HepG2 (cell line): ENCODE measurements around the gene RRP9. TPM values are rescaled to one million over a fixed set of nuclear protein-coding genes. Genes with fewer than 3 reads are reported as not detected.

Experiments
- ATF3 ChIP-seq: sonication (generic); formaldehyde crosslinking; IDR thresholded peaks from 2 replicates; pipeline ENCODE4 v1.4.0; 2020; ENCODE audit warnings: missing genetic modification reagents
- CENPBD1 ChIP-seq: sonication (generic); formaldehyde crosslinking; IDR thresholded peaks from 2 replicates; pipeline ENCODE4 v1.8.0; 2022; ENCODE audit warnings: missing genetic modification reagents, low read depth, mild to moderate bottlenecking, borderline replicate concordance
- DR1 ChIP-seq: sonication (generic); formaldehyde crosslinking; IDR thresholded peaks from 2 replicates; pipeline ENCODE4 v1.8.0; 2021; ENCODE audit warnings: mild to moderate bottlenecking, missing genetic modification reagents, inconsistent platforms
- FLYWCH1 ChIP-seq: sonication (generic); formaldehyde crosslinking; IDR thresholded peaks from 2 replicates; pipeline ENCODE4 v1.8.1; 2023; ENCODE audit warnings: mild to moderate bottlenecking, missing genetic modification reagents
- HIC2 ChIP-seq: sonication (generic); formaldehyde crosslinking; IDR thresholded peaks from 2 replicates; pipeline ENCODE4 v1.9.0; 2022; ENCODE audit warnings: low read depth, missing genetic modification reagents
- HIVEP1 ChIP-seq: sonication (generic); formaldehyde crosslinking; IDR thresholded peaks from 2 replicates; pipeline ENCODE4 v1.4.0; 2020; ENCODE audit warnings: mild to moderate bottlenecking, missing genetic modification reagents
- NCOR1 ChIP-seq: fragments of 200-600 bp; sonication (generic); IDR thresholded peaks from 2 replicates; pipeline ENCODE4 v1.7.0; 2017; ENCODE audit warnings: antibody characterized with exemption, low read length, borderline replicate concordance
- PHF5A ChIP-seq: IDR thresholded peaks from one replicate; pipeline ENCODE4 v1.6.1; 2018; ENCODE audit warnings: low read depth, missing genetic modification reagents; ENCODE audit not compliant: unreplicated experiment
- SIN3A ChIP-seq: IDR thresholded peaks from 2 replicates; pipeline ENCODE4 v1.6.1; 2011; ENCODE audit warnings: low read depth, mild to moderate bottlenecking, control low read depth, low read length, borderline replicate concordance
- TOPORS ChIP-seq: sonication (generic); formaldehyde crosslinking; IDR thresholded peaks from 2 replicates; pipeline ENCODE4 v1.8.0; 2023; ENCODE audit warnings: mild to moderate bottlenecking, missing genetic modification reagents
- TRIM22 ChIP-seq: fragments of 450-650 bp; IDR thresholded peaks from 2 replicates; pipeline ENCODE4 v1.6.1; 2017
- ZFP62 ChIP-seq: sonication (generic); formaldehyde crosslinking; IDR thresholded peaks from 2 replicates; pipeline ENCODE4 v1.4.0; 2020; ENCODE audit warnings: missing genetic modification reagents
- ZGPAT ChIP-seq: IDR thresholded peaks from 2 replicates; pipeline ENCODE4 v1.6.1; 2016; ENCODE audit warnings: mild to moderate bottlenecking
- ZNF234 ChIP-seq: sonication (generic); formaldehyde crosslinking; conservative IDR thresholded peaks from 2 replicates; pipeline ENCODE4 v1.5.1; 2020; ENCODE audit warnings: mild to moderate bottlenecking, missing genetic modification reagents
- ZNF260 ChIP-seq: sonication (generic); formaldehyde crosslinking; IDR thresholded peaks from 2 replicates; pipeline ENCODE4 v1.4.0; 2020; ENCODE audit warnings: missing genetic modification reagents, low read depth, mild to moderate bottlenecking, borderline replicate concordance
- ZNF264 ChIP-seq: sonication (generic); formaldehyde crosslinking; IDR thresholded peaks from 2 replicates; pipeline ENCODE4 v1.4.0; 2020; ENCODE audit warnings: missing genetic modification reagents
- ZNF343 ChIP-seq: sonication (generic); formaldehyde crosslinking; IDR thresholded peaks from 2 replicates; pipeline ENCODE4 v1.4.0; 2020; ENCODE audit warnings: mild to moderate bottlenecking, missing genetic modification reagents
- ZNF383 ChIP-seq: sonication (generic); formaldehyde crosslinking; IDR thresholded peaks from 2 replicates; pipeline ENCODE4 v1.4.0; 2020; ENCODE audit warnings: missing genetic modification reagents, mild to moderate bottlenecking, borderline replicate concordance
- ZNF564 ChIP-seq: sonication (generic); formaldehyde crosslinking; IDR thresholded peaks from 2 replicates; pipeline ENCODE4 v1.8.1; 2023; ENCODE audit warnings: mild to moderate bottlenecking, missing genetic modification reagents
- polyA plus RNA-seq, 8 experiments: library from polyadenylated mRNA; depleted of rRNA in 3 of 8; stranded (reverse) in 7 of 8; unstranded in 1 of 8; fragments of >200 nt; fragmentation: Illumina TruSeq in 4 of 8; extraction: Trizol in 4 of 8; gene quantifications; 2 replicates each; pipeline versions ENCODE4 v1.2.1 to v1.2.3, GENCODE V29; 2011 to 2016; ENCODE audit warnings: low read depth in 4 of 8, missing spikeins in 1 of 8, mixed read lengths in 1 of 8; ENCODE audit not compliant: insufficient read depth in 1 of 8
- total RNA-seq, 5 experiments: library from RNA; depleted of rRNA; stranded (reverse); fragments of >200 nt; fragmentation: Illumina TruSeq; extraction: Trizol; gene quantifications; 2 replicates each; pipeline ENCODE4 v1.2.3, GENCODE V29; 2016; ENCODE audit warnings: low read depth in 1 of 5

Gene RRP9
- total and polyA plus RNA-seq, 2 of the 13 experiments (the other 11 are each of a cell fraction or from before 2014, with no cell fraction given) = 14.8 to 44.0 TPM

GRCh38 chr3:51941798-51942602, at the start of gene RRP9, which contains the start of gene PARP3 (continued):
- TF ChIP-seq ZGPAT (peak; percentile 95), ZFP62 (CRISPR knock-in tag) (no peak), TOPORS (peak; percentile 70), ZNF564 (CRISPR knock-in tag) (peak; percentile 28; the same call in 1 of the 2 replicates), ZNF260 (CRISPR knock-in tag) (no peak), CENPBD1 (CRISPR knock-in tag) (peak; percentile 9; the same call in 1 of the 2 replicates), SIN3A (peak; percentile 97), TRIM22 (no peak), NCOR1 (no peak), ZNF264 (peak; percentile 84; the same call in 1 of the 2 replicates), FLYWCH1 (CRISPR knock-in tag) (no peak), PHF5A (CRISPR knock-in tag) (peak; percentile 76), ZNF234 (CRISPR knock-in tag) (no peak), ZNF343 (CRISPR knock-in tag) (peak; percentile 87; the same call in 1 of the 2 replicates), DR1 (CRISPR knock-in tag) (peak; percentile 87), HIC2 (CRISPR knock-in tag) (peak; percentile 84; the same call in 1 of the 2 replicates), ZNF383 (CRISPR knock-in tag) (no peak), HIVEP1 (CRISPR knock-in tag) (peak; percentile 87), ATF3 (peak; percentile 23; the same call in 1 of the 2 replicates)
